ENCODE measurements around the gene CD24.

CD24 gene

GRCh38 chr6:106967936-106968555 lies 6.5 kb downstream of the CD24 start:
- no peak for DNase-seq (ENCODE audit: extremely low read depth, low read depth)
- no peak for TF ChIP-seq CTCF (IDR thresholded peaks at IDR 0.05; ENCODE audit: low read depth, low read length, missing control alignments)
- no peak overlapping the region for H3K4me3 ChIP-seq (replicated peaks; ENCODE audit: low read depth, low read length)

GRCh38 chr6:106966671-106967640 lies 7.6 kb downstream of the CD24 start:
- no peak for TF ChIP-seq CTCF (IDR thresholded peaks at IDR 0.05; ENCODE audit: low read depth, low read length, missing control alignments)
- DNase-seq (ENCODE audit: extremely low read depth, low read depth) = no peak
- H3K4me3 ChIP-seq (replicated peaks; ENCODE audit: low read depth, low read length) = no peak overlapping the region

GRCh38 chr6:106966229-106966628 lies 8.3 kb downstream of the CD24 start:
- no peak for TF ChIP-seq CTCF (IDR thresholded peaks at IDR 0.05; ENCODE audit: low read depth, low read length, missing control alignments)
- no peak for DNase-seq (ENCODE audit: extremely low read depth, low read depth)
- H3K4me3 ChIP-seq (replicated peaks; ENCODE audit: low read depth, low read length) = no peak overlapping the region

- no peak for TF ChIP-seq CTCF (IDR thresholded peaks at IDR 0.05; ENCODE audit: low read depth, low read length, missing control alignments)
- DNase-seq (ENCODE audit: extremely low read depth, low read depth) = no peak
- no peak overlapping the region for H3K4me3 ChIP-seq (replicated peaks; ENCODE audit: low read depth, low read length)
These were observed 9.6 kb downstream of the CD24 start for GRCh38 chr6:106964954-106965353.

DNA sequence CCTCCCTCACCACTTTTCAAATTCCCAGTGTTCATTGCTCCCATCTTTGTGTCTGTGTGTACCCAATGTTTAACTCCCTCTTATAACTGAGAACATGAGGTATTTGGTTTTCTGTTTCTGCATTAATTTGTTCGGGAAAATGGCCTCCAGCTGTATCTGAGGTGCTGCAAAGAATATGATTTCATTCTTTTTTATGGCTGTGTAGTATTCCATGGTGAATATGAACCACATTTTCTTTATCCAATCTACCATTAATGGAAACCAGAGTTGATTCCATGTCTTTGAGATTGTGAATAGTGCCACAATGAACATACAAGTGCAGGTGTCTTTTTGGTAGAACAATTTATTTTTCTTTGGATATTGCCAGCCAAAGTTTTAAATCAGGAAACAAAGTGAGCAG lies 10.4 kb downstream of the CD24 start:
- no peak for TF ChIP-seq CTCF (IDR thresholded peaks at IDR 0.05; ENCODE audit: low read depth, low read length, missing control alignments)
- H3K4me3 ChIP-seq (replicated peaks; ENCODE audit: low read depth, low read length) = no peak overlapping the region
- no peak for DNase-seq (ENCODE audit: extremely low read depth, low read depth)

GRCh38 chr6:106963544-106963943 lies 11.0 kb downstream of the CD24 start:
- no peak for DNase-seq (ENCODE audit: extremely low read depth, low read depth)
- H3K4me3 ChIP-seq (replicated peaks; ENCODE audit: low read depth, low read length) = no peak overlapping the region
- no peak for TF ChIP-seq CTCF (IDR thresholded peaks at IDR 0.05; ENCODE audit: low read depth, low read length, missing control alignments)
